CD8-positive, alpha-beta memory T cell (primary cell): ENCODE results near the gene PIGK. TPM values are rescaled to one million over a fixed set of nuclear protein-coding genes. Genes with fewer than 3 reads are reported as not detected.

Source experiments
- CTCF ChIA-PET: fragments of 350-600 bp; sonication (Branson Sonifier 250); formaldehyde crosslinking; loops from one replicate; lab custom pipeline; 2021; ENCODE audit warnings: antibody characterized with exemption; lab: Charles Lee
- POLR2A ChIA-PET: fragments of 350-600 bp; sonication (Branson Sonifier 250); formaldehyde crosslinking; loops from one replicate; lab custom pipeline; 2021; ENCODE audit warnings: antibody characterized with exemption; lab: Charles Lee
- DNase-seq, 5 donors: peaks; one replicate each; pipeline versions ENCODE4 v3.0.0 to v3.0.0-alpha.2; 2020 to 2022; ENCODE audit warnings: mixed read lengths in 1 of 5
- H3K27ac ChIP-seq: one replicate; pipeline ENCODE4 v1.7.0; 2013; ENCODE audit warnings: low read depth, mild to moderate bottlenecking, low read length, moderate library complexity
- H3K27me3 ChIP-seq: 2 replicates; pipeline ENCODE4 v1.7.0; 2013; ENCODE audit warnings: low read length, mild to moderate bottlenecking; ENCODE audit not compliant: insufficient read depth, poor library complexity, severe bottlenecking
- H3K36me3 ChIP-seq: 2 replicates; pipeline ENCODE4 v1.7.0; 2013; ENCODE audit warnings: mild to moderate bottlenecking, low read length, moderate library complexity; ENCODE audit not compliant: insufficient read depth
- H3K4me1 ChIP-seq: 2 replicates; pipeline ENCODE4 v1.7.0; 2013; ENCODE audit warnings: mild to moderate bottlenecking, low read length, moderate library complexity; ENCODE audit not compliant: insufficient read depth
- H3K4me3 ChIP-seq: 2 replicates; pipeline ENCODE4 v1.7.0; 2013; ENCODE audit warnings: mild to moderate bottlenecking, low read length
- H3K9me3 ChIP-seq: 2 replicates; pipeline ENCODE4 v1.7.0; 2013; ENCODE audit warnings: mild to moderate bottlenecking, low read length
- H3K27ac Mint-ChIP-seq, 8 donors: one replicate each; pipeline ENCODE4 v1.8.0; 2020 to 2021; ENCODE audit warnings: mixed read lengths in 8 of 8, mild to moderate bottlenecking in 6 of 8, inconsistent platforms in 3 of 8, moderate library complexity in 3 of 8
- H3K27me3 Mint-ChIP-seq, 2 donors: one replicate each; pipeline ENCODE4 v1.8.0; 2020 to 2021; ENCODE audit warnings: mixed read lengths in 2 of 2, mild to moderate bottlenecking in 1 of 2, moderate library complexity in 1 of 2
- H3K36me3 Mint-ChIP-seq, 3 donors: one replicate each; pipeline ENCODE4 v1.8.0; 2020 to 2021; ENCODE audit warnings: mixed read lengths in 3 of 3, inconsistent platforms in 1 of 3, mild to moderate bottlenecking in 1 of 3
- H3K4me1 Mint-ChIP-seq, 3 donors: one replicate each; pipeline ENCODE4 v1.8.0; 2020 to 2021; ENCODE audit warnings: mixed read lengths in 3 of 3, inconsistent platforms in 1 of 3, mild to moderate bottlenecking in 1 of 3
- H3K4me3 Mint-ChIP-seq, 7 donors: one replicate each; pipeline ENCODE4 v1.8.0; 2020 to 2021; ENCODE audit warnings: mixed read lengths in 7 of 7, mild to moderate bottlenecking in 6 of 7, moderate library complexity in 4 of 7, inconsistent platforms in 2 of 7
- H3K9me3 Mint-ChIP-seq, 5 donors: one replicate each; pipeline ENCODE4 v1.8.0; 2020 to 2022; ENCODE audit warnings: mixed read lengths in 5 of 5, mild to moderate bottlenecking in 3 of 5, moderate library complexity in 2 of 5, inconsistent platforms in 1 of 5
- polyA plus RNA-seq: library from polyadenylated mRNA; unstranded; fragments of 300-500 nt; fragmentation: Illumina TruSeq; gene quantifications from one replicate; pipeline ENCODE4 v1.2.3, GENCODE V29; 2021
- total RNA-seq, 2 experiments: library from RNA; stranded (reverse); gene quantifications; one replicate each; pipeline ENCODE4 v1.2.3, GENCODE V29; 2021

Gene PIGK
- total and polyA plus RNA-seq, 3 experiments from 2014 or later = 25.7 to 37.7 (median 25.7) TPM

GRCh38 chr1:77238462-77238861 lies 19.2 kb upstream of the PIGK start:
- H3K36me3 Mint-ChIP-seq = peaks cover 0 to 8% (median 0%) of the 10 kb centered on the region in 3 donors
- no peaks in the 10 kb centered on the region for H3K36me3 ChIP-seq
- H3K27ac ChIP-seq = no peak overlapping the region
- peaks cover 9 to 53% of the 10 kb centered on the region in 2 donors for H3K27me3 Mint-ChIP-seq
- H3K27ac Mint-ChIP-seq = no peak overlapping the region
- H3K9me3 Mint-ChIP-seq = peaks cover 2 to 22% (median 8%) of the 10 kb centered on the region in 5 donors
- ChIA-PET CTCF (no interaction called here), POLR2A (no interaction called here)
- no peak overlapping the region for H3K4me3 Mint-ChIP-seq
- no peak overlapping the region for H3K4me3 ChIP-seq
- H3K9me3 ChIP-seq = no peaks in the 10 kb centered on the region
- no peaks in the 10 kb centered on the region for H3K27me3 ChIP-seq
- no peaks in the 10 kb centered on the region for H3K4me1 ChIP-seq
- DNase-seq = no peak
- H3K4me1 Mint-ChIP-seq = no peaks in the 10 kb centered on the region

DNA sequence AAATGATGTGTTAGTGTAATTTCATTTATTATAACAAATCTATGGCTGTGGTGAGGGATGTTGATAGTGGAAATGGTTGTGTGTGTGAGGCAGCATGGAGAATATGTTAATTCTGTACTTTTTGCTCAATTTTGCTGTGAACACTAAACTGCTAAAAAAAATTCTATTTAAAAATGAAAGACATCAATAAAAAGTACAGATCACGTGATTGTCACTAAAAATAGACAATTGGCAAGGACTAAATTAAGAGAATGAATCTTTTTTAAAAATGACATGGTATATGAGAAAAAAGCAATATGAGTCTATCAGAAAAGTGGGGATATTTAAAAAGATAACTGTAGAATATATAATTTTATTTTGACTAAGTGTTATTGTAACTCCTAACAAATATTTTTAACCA lies 15.7 kb upstream of the PIGK start:
- no peak for DNase-seq
- Mint-ChIP-seq H3K4me3 (no peak overlapping the region), H3K36me3 (no peaks in the 10 kb centered on the region), H3K27ac (no peak overlapping the region), H3K27me3 (peaks cover 6 to 41% of the 10 kb centered on the region in 2 donors), H3K9me3 (peaks cover 9 to 25% (median 10%) of the 10 kb centered on the region in 5 donors), H3K4me1 (no peaks in the 10 kb centered on the region)
- no peaks in the 10 kb centered on the region for H3K36me3 ChIP-seq
- H3K27me3 ChIP-seq = no peaks in the 10 kb centered on the region
- H3K9me3 ChIP-seq = no peaks in the 10 kb centered on the region
- H3K27ac ChIP-seq = no peak overlapping the region
- POLR2A ChIA-PET = no interaction called here
- H3K4me3 ChIP-seq = no peak overlapping the region
- CTCF ChIA-PET = no interaction called here
- no peaks in the 10 kb centered on the region for H3K4me1 ChIP-seq

- H3K27me3 ChIP-seq = no peaks in the 10 kb centered on the region
- Mint-ChIP-seq H3K27ac (no peak overlapping the region), H3K9me3 (peaks cover 9 to 25% (median 10%) of the 10 kb centered on the region in 5 donors), H3K4me1 (no peaks in the 10 kb centered on the region), H3K4me3 (no peak overlapping the region), H3K27me3 (peaks cover 3 to 32% of the 10 kb centered on the region in 2 donors), H3K36me3 (no peaks in the 10 kb centered on the region)
- no peaks in the 10 kb centered on the region for H3K36me3 ChIP-seq
- no peaks in the 10 kb centered on the region for H3K9me3 ChIP-seq
- POLR2A ChIA-PET = no interaction called here
- H3K4me1 ChIP-seq = no peaks in the 10 kb centered on the region
- CTCF ChIA-PET = no interaction called here
- DNase-seq = no peak
- H3K27ac ChIP-seq = no peak overlapping the region
- no peak overlapping the region for H3K4me3 ChIP-seq
These were observed 14.9 kb upstream of the PIGK start for GRCh38 chr1:77234096-77234495.

GRCh38 chr1:77232829-77233228 lies 13.6 kb upstream of the PIGK start:
- ChIA-PET CTCF (no interaction called here), POLR2A (no interaction called here)
- H3K4me3 Mint-ChIP-seq = no peak overlapping the region
- H3K4me3 ChIP-seq = no peak overlapping the region
- no peaks in the 10 kb centered on the region for H3K4me1 ChIP-seq
- no peaks in the 10 kb centered on the region for H3K9me3 ChIP-seq
- peaks cover 3 to 23% of the 10 kb centered on the region in 2 donors for H3K27me3 Mint-ChIP-seq
- H3K36me3 Mint-ChIP-seq = peaks cover 0 to 1% (median 0%) of the 10 kb centered on the region in 3 donors
- H3K27me3 ChIP-seq = no peaks in the 10 kb centered on the region
- no peak for DNase-seq
- H3K36me3 ChIP-seq = no peaks in the 10 kb centered on the region
- no peaks in the 10 kb centered on the region for H3K4me1 Mint-ChIP-seq
- H3K9me3 Mint-ChIP-seq = peaks cover 9 to 25% (median 10%) of the 10 kb centered on the region in 5 donors
- H3K27ac Mint-ChIP-seq = no peak overlapping the region
- H3K27ac ChIP-seq = no peak overlapping the region

GRCh38 chr1:77230051-77230450 lies 10.8 kb upstream of the PIGK start:
- Mint-ChIP-seq H3K9me3 (peaks cover 9 to 25% (median 10%) of the 10 kb centered on the region in 5 donors), H3K27me3 (peaks cover 1 to 7% of the 10 kb centered on the region in 2 donors), H3K4me1 (no peaks in the 10 kb centered on the region), H3K27ac (no peak overlapping the region), H3K4me3 (no peak overlapping the region), H3K36me3 (peaks cover 0 to 4% (median 0%) of the 10 kb centered on the region in 3 donors)
- Histone ChIP-seq H3K27ac (no peak overlapping the region), H3K27me3 (no peaks in the 10 kb centered on the region), H3K36me3 (no peaks in the 10 kb centered on the region), H3K4me1 (no peaks in the 10 kb centered on the region), H3K9me3 (no peaks in the 10 kb centered on the region), H3K4me3 (no peak overlapping the region)
- ChIA-PET CTCF (no interaction called here), POLR2A (no interaction called here)
- no peak for DNase-seq

DNA sequence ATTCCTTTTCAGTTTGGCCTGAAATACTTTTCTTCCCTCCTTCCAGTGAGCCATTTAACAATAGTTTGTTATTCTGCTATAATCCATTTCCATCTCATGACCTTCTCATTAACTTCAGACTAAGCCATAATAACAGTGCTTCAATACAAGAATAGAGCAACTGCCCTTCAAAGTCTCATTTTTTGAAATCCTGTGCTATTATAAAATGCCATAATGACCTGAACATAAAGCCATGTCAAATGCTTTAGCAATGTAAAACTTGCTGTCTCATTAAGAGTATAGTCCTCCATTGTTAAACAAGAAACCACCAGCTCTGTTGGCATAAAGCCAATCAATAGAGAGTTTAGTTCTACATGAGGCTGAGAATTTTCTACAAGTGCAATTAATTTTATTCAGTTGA lies 9.6 kb upstream of the PIGK start:
- Histone ChIP-seq H3K4me1 (no peaks in the 10 kb centered on the region), H3K36me3 (no peaks in the 10 kb centered on the region), H3K4me3 (no peak overlapping the region), H3K9me3 (no peaks in the 10 kb centered on the region), H3K27me3 (no peaks in the 10 kb centered on the region), H3K27ac (no peak overlapping the region)
- ChIA-PET POLR2A (no interaction called here), CTCF (no interaction called here)
- no peak for DNase-seq
- no peaks in the 10 kb centered on the region for H3K27me3 Mint-ChIP-seq
- no peaks in the 10 kb centered on the region for H3K4me1 Mint-ChIP-seq
- H3K9me3 Mint-ChIP-seq = peaks cover 9 to 15% (median 10%) of the 10 kb centered on the region in 5 donors
- H3K4me3 Mint-ChIP-seq = no peak overlapping the region
- peaks cover 0 to 4% (median 0%) of the 10 kb centered on the region in 3 donors for H3K36me3 Mint-ChIP-seq
- H3K27ac Mint-ChIP-seq = no peak overlapping the region

DNA sequence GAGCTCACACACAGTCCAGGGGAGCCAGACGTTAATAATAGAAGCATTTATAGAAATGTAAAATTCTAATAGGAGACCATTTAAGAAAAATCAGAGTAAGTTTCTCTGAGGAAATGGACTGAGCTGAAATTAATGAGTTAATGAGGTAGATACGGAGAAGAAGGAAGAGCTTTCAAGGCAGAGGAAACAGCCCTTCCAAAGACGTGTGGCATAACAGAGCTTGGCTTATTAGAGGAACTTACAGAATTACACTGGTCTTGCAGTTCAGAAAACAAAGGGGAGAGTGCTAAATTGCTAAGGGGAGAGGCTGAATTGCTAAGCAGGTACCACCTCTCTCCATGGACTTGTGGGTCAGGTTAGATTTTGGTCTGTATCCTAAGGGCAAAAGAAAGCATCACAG lies 8.2 kb upstream of the PIGK start:
- Mint-ChIP-seq H3K4me1 (no peaks in the 10 kb centered on the region), H3K9me3 (peaks cover 0 to 1% (median 0%) of the 10 kb centered on the region in 5 donors), H3K27ac (no peak overlapping the region), H3K36me3 (peaks cover 0 to 10% (median 7%) of the 10 kb centered on the region in 3 donors), H3K27me3 (no peaks in the 10 kb centered on the region), H3K4me3 (no peak overlapping the region)
- no peak overlapping the region for H3K27ac ChIP-seq
- no peaks in the 10 kb centered on the region for H3K27me3 ChIP-seq
- ChIA-PET CTCF (no interaction called here), POLR2A (no interaction called here)
- H3K4me1 ChIP-seq = no peaks in the 10 kb centered on the region
- H3K4me3 ChIP-seq = no peak overlapping the region
- DNase-seq = no peak
- H3K36me3 ChIP-seq = no peaks in the 10 kb centered on the region
- H3K9me3 ChIP-seq = no peaks in the 10 kb centered on the region

DNA sequence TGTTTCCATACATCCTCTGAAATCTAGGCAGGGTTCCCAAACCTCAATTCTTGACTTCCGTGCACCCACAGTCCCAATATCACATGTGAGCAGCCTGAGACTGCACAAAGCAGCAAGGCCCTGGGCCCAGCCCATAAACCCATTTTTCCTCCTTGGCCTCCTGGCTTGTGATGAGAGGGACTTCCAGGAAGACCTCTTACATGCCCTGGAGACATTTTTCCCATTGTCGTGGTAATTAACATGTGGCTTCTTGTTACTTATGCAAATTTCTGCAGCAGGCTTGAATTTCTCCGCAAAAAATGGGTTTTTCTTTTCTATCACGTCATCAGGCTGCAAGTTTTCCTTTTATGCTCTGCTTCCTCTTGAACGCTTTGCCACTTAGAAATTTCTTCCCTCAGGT lies 3.3 kb upstream of the PIGK start:
- H3K4me1 ChIP-seq = peaks cover 14% of the 10 kb centered on the region
- no peak for DNase-seq
- Mint-ChIP-seq H3K27ac (peak overlapping the region in 1 of 8 donors; percentile 17), H3K27me3 (peaks cover 0 to 3% of the 10 kb centered on the region in 2 donors), H3K4me3 (peak overlapping the region in 1 of 7 donors; percentile 73), H3K36me3 (peaks cover 0 to 20% (median 11%) of the 10 kb centered on the region in 3 donors), H3K9me3 (no peaks in the 10 kb centered on the region), H3K4me1 (peaks cover 28 to 36% (median 31%) of the 10 kb centered on the region in 3 donors)
- POLR2A ChIA-PET = no interaction called here
- no peak overlapping the region for H3K27ac ChIP-seq
- H3K36me3 ChIP-seq = no peaks in the 10 kb centered on the region
- H3K9me3 ChIP-seq = no peaks in the 10 kb centered on the region
- H3K27me3 ChIP-seq = no peaks in the 10 kb centered on the region
- CTCF ChIA-PET = no interaction called here
- no peak overlapping the region for H3K4me3 ChIP-seq
